CD4-positive, alpha-beta T cell treated with Interleukin-6 at 100 ng/mL for 8 hours (primary cell): ENCODE measurements around the gene RAB44.
"Not testable (repeated sequence)": the region's sequence is repeated elsewhere in the genome, so short reads cannot be mapped to it uniquely, and the experiment has no call there.

ENCODE experiments used
- DNase-seq: peaks from one replicate; pipeline ENCODE4 v3.0.0-alpha.2; 2020; ENCODE audit warnings: mixed read lengths, low spot score

The RAB44 gene

DNA sequence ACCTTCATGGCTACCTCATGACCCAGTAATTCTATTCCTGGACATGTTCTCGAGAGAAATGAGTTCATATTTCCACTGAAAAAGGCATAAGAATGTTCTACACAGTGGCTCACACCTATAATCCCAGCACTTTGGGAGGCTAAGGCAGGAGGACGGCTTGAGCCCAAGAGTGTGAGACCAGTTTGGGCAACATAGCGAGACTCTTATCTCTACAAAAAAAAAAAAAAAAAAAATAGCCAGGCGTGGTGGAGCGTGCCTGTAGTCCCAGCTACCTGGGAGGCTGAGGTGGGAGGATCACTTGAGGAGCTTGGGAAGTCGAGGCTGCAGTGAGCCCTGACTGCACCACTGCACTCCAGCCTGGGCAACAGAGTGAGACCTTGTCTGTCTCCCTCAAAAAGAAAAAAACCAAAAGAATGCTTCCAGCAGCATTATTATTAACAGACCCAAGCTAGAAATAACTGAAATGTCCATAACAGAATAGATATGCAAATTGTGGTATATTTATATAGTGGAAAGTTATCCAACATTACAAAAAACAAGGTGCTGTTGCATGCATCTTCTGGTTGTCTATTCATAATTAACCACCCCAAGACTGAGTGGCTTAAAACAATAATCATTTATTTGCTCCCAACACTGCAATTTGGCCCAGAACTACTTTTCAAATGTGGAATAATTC, 9.4 kb upstream of the RAB44 start:
- no peak for DNase-seq

DNA sequence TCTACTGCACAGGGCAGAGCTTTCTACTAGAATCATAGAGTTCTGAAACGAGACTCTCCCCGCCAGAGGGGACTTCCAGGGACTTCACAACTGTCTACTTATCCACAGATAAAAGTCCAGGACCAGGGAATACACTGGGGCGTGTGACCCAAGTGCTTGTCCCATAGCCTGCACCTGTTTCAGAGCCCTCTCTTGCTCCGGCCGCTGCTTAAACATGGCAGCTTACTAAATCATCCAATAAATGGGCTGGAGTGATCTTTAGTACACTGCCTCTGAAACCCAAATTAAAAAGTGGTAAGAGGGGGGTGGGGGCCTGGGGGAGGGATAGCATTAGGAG, 8.9 kb upstream of the RAB44 start:
- no peak for DNase-seq

DNA sequence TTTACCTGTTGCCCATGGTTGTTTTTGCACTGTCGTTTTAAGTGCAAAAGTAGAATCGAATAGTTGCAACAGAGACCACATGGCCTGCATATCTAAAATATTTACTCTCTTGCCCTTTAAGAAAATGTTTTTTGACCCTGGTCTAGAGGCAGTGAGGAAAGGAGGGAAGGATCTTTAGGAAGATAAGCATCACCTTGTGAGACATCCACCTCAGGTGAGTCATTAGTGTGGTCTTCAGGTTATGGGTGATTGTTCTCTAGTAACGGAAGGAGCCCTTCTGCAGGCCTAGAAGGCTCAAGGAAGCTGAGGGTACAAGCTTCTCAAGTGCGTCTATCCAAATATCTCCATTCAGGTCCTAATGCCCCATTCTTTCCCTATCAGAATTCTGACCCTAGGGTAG, 6.6 kb upstream of the RAB44 start:
- peak; percentile 13 for DNase-seq

DNA sequence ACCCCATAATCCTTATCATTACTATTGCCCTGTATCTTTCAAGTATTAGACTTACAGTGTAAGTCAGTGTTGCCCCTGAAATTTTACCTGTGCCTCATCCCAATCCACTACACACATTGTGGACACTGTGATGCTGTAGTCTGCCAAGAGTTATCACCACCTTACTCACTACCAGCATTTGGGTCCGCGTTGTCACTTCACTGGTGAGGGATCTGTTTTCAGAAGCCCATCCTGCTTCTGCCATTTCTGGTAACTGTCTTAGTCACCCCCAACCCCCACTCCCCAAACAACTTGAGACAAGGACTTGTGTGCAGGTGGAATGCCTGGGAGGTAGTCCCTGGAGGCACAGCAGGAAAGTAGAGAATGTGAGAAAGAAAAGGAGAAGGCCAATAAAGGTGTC, 6.0 kb upstream of the RAB44 start:
- no peak for DNase-seq

DNA sequence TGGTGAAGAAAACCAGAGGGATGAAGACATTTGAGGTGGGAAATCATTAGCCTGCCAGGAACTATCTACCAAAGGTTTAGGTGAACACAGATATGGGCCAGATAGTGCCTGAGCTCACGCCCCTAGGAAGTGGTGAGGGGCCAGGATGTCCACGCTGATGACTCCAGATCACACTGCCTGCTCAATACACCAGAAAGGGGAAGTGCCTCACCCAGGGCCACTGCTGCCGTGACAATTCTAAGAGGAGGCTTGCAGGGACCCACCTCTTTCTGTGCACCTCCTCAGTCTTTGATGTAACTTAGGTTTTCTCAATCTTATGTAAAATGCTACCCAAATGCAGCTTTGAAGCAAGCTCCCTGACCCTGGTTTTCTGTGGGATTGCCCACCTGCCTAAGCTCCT, 5.4 kb upstream of the RAB44 start:
- DNase-seq = peak; percentile 47

DNA sequence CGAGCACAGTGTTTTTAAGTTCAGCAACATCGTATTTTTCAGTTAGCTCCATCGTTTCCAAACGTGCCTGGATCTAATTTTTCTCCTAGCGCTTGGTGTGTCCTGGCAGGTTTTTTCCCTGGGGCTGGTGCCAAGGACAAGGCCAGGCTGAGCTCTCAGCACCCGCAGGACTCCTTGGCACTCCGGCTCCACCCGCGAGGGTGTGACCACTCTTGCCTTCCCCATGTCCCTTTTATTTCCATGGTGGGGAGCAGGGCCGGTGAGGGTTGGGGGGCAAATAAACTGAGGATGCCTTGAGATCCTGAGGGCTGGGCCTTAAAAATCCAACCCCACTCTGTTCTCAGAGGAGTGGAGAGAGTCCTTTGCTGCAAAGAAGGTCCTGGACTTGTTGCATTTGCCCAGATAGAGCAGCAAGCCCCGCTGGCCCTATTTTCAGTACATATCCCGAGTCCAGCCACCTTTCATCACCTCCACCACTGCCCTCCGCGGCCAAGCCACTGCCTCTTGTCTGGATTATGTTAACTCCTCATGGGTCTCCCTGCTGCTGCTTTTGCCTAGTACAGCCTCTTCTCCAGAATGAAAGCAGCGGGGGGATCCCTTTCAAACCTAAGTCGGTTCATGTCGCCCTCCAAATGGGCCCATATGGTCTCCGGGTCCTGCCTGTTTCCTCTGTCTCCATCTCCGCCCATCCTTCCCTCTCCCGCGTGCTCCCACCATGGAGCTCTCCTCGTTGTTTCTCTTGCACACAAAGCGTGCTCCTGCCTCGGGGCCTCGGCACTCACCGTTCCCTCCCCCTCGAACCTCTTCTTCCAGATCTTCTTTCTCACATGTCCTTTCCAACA, 4.5 kb upstream of the RAB44 start:
- no peak for DNase-seq

DNA sequence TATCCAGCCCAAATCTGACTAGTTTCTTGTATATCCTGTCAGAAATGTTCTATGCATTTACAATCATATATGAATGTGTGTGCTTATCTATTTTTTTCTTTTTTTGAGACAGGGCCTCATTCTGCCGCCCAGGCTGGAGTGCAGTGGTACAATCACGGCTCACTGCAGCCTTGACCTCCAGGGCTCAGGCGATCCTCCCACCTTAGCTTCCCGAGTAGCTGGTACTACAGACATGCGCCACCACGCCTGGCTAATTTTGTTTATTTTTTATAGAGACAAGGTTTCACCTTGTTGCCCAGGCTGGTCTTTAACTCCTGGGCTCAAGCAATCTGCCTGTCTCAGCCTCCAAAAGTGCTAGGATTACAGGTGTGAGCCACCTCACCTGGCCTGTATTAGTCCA, 3.0 kb upstream of the RAB44 start:
- DNase-seq = no peak

DNA sequence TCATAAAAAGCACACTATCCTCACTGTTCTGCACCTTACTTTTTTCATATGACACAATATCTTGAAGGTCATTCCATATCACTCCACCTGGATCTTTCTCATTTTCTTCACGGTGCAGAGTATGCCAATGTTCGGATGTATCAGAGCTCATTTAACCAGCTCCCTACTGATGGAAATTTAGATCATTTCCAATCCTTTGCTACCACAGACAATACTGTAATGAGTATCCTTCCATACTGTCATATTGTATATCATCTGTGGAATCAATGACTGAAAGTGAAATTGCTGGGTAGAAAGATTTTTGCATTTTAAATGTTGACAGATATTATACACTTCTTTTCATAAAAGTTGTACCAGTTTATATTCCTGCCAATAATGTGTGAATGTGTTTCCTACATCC, 2.2 kb upstream of the RAB44 start:
- no peak for DNase-seq

DNA sequence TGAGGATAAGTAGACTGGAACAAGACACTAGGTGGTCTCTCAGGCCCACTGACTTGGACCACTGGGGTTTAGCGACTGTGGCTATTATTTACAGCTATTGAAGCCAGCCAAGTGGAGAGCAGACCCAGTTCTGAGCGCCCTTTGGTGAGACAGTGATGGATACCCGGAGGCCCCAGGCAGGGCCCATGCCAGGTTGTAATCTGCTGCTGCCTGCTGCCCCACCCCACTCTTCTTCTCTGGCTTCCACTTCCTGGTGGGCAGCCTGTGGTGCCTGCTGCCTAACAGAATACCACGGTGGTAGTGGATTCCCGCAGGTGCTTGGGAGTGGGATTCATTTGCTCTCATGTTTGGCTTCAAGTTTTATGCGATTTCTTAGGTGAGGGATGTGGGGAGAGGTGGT, 570 bp downstream of the RAB44 start:
- DNase-seq = no peak

DNA sequence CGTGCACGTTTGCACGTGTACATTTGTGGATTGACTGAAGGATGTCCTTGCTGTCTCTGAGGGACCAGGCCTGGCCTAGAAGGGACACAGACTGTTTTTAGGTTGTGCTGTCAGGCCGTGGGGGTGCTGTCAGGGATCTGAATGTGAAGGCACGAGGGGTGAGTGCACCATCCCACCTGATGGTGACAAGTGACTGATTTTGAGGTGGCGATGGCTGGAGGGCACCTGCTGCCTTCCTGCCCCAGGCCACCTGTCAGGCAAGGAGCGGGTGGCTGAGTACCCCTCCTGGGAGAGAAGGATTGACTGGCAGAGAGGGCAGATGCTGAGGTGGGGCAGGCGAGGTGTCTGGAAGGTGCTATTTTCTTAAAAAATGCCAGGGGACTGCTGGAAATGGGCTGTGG, 1.2 kb downstream of the RAB44 start:
- no peak for DNase-seq

DNA sequence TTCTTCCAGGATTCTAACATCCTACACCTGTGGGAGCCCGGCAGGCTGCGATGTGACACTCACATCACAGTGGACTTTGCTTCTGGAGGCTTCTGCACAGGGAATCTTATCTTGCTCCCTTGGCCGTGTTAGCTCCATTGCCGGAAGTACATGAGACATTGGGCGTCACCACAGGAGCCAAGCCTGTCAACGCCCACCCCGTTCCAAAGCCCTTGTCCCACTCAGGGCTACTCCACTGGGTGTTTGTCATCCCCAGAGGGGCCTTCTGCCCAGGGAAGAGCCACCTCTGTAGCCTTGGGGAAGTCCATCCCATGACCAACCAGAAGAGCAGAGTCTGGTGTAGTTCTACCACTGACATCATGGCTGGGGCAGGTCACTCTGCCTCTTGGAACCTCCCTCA, 1.7 kb downstream of the RAB44 start:
- no peak for DNase-seq

DNA sequence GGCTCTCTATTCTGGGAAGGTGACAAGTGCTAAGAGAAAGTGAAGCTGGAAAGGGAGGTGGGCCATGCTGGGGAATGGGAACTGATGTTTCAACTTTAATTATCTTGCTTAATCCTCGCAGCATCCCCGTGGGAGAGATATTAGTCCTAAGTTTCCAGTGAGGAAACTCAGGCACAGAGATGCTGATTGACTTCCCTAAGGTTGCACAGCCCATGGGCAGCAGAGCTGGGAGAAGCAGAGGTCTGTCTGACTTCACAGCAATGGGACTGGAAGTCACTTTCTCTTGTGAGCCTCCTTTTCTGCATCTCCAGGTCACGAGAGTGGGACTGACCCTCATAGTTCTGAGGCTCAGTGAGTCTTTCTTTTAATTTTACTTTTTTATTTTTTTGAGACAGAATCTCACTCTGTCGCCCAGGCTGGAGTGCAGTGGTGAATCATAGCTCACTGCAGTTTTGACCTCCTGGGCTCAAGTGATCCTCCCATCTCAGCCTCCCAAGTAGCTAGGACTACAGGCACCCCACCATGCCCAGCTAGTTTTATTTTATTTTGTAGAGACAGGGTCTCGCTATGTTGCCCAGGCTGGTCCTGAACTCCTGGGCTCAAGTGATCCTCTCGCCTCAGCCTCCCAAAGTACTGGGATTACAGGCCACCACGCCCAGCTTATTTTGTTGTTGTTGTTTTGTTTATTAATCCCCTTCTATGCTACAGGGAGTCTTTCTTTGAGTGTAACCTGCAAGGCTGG, 2.6 kb downstream of the RAB44 start:
- no peak for DNase-seq

DNA sequence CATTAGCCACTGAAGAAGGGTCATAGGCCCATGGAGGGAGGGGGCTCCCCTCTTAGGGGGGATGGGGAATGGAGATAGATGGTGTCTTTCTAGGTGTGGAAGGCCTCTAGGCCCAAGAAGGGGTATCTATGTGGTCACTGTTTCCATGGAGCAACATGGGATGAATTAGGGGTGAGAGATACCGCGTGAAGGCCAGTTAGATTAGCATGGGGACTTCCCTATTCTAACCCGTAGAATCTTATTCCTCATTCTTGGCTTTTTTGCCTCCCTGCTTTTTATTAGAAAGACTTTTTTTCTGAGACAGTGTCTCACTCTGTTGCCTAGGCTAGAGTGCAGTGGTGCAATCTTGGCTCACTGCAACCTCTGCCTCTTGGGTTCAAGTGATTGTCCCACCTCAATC, 3.2 kb downstream of the RAB44 start:
- no peak for DNase-seq

DNA sequence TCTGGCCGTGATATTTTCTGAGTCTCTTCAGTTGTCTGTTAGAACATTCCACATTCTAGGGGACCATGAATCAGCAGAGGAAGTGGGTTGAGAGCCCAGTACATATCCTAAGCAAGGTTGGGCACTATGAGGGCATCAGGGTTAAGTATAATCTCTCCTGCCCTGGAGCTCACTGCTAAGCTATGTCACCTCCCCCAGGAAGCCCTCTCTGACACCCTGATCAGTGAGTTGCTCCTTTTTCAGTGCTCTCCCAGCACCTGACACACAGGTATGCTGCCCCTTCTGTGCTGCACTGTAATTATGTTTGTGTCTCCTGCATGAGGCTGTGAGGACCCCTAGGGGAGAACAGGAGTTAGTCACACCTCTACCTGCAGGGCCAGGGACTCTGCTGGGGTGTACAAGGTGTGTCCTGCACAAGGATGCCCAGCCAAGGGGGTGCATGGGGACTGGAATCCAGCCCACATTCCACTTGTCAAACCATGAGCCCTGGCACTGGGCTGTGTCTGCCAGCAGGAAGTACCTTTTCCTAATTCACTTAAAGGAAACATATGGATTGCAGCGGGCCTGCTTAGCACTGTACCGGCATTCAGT, 3.9 kb downstream of the RAB44 start:
- no peak for DNase-seq

DNA sequence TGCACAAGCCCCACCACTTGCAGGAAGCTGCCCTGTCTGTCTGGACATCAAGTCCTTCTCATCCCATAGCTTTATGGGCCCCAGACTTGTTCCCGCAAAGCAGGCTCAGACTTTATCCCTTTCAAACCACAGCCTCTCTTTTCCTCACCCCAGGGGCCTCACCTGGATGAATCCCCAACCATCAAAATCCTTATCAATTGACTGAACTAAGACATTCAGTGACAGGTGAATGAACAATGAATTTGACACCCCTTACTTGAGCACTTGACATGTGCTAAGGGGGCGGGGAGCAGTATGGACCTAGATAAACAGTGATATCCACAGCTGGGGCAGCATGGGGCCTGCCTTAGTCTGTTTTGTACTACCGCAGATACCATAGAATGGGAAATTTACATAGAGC, 5.0 kb downstream of the RAB44 start:
- no peak for DNase-seq

DNA sequence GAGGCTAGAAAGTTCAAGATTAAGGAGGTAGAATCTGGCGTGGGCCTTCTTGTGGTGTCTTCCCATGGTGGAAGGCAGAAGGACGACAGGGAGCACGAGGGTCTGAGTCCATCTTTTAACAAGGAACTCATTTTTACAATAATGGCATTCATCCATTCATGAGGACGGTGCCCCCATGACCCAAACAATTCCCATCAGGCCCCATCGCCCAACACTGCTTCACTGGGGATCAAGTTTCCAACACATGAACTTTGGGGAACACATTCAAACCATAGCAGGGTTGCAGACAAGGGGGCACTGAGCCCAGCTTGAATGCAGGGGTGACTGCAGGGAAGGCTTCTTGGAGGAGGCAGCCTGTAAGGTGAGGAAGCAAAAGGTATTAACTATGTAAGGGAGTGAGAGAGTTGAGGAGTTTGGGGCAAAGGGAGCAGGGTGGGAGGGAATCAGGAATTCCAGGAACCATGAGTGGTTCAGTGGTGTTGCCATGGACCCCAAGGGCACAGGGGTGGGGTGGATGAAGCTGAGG, 5.5 kb downstream of the RAB44 start:
- DNase-seq = no peak

DNA sequence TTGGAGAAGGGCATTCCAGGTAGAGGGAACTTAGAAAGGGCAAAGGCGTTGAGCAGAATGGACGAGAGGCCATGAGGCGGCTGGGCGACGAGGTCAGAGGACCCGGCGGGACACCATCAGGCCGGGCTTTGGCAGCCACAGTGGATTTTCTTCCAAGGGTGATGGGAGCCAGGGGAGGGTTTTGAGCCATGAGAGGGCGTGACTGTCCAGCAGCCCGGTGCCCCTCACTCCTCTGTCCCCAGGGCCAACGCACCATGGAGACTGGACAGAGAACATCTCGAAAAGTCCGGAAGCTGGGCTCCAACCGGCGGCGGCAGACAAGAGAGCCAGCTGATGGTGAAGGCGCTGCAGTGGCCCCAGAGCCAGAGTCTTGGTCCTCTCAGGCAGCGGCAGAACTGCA, 6.4 kb downstream of the RAB44 start:
- DNase-seq = no peak

DNA sequence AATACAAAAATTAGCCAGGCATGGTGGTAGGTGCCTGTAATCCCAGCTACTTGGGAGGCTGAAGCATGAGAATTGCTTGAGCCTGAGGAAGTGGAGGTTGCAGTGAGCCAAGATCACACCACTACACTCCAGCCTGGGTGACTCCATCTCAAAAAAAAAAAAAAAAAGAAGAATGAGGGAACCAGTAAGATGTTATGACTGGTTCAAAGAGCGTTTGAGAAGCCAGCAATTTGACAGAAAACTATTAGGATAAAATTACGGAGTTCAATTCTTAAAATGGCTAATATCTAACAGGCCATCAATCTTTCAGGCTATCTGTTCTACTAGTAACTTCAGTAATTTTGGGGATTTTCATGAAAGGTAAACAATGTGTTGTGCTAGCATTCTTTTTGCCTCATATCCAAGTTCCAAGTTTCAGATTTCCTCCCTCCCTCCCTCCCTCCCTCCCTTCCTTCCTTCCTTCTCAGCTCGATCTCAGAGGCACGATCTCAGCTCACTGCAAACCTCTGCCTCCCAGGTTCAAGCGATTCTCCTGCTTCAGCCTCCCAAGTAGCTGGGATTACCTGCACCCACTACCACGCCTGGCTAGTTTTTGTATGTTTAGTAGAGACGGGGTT, 7.4 kb downstream of the RAB44 start:
- not testable (repeated sequence) for DNase-seq

DNA sequence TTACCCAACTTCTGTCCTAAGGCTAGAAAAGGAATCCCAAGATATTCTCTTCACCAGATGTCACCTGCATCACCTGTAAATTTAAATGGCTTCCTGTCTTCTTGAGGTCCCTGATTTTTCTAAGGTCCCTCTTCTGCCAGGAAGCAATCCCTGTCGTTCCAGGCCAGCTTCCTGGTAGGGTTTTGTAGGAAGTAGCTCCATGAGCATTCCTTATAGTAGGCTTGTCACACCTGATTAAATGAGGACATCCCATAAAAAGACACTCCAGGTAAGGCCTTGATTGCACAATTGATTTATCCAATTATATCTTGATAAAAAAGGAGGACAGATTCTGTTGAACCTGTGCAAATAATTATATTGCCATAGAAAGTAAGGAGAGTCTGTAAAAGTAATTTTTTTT, 8.7 kb downstream of the RAB44 start:
- no peak for DNase-seq

DNA sequence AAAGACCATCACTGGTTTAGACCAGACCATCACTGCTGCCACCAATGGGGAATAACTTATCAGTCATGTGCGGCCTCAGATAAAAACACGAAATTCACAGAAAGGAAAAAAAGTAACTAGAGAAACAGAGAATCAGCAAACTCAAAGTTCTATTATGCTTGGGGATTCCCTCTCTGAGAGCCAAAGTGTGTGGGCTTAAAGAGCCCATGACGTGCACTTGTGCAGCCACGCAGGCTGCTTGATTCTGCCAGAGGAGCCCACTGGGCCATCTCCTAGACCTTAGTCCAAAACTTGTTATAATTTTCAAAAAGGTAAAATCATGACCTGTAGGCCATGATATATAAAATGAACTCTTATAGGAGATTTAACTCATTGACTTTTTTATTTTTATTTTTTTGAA, 15.2 kb downstream of the RAB44 start:
- DNase-seq = no peak

DNA sequence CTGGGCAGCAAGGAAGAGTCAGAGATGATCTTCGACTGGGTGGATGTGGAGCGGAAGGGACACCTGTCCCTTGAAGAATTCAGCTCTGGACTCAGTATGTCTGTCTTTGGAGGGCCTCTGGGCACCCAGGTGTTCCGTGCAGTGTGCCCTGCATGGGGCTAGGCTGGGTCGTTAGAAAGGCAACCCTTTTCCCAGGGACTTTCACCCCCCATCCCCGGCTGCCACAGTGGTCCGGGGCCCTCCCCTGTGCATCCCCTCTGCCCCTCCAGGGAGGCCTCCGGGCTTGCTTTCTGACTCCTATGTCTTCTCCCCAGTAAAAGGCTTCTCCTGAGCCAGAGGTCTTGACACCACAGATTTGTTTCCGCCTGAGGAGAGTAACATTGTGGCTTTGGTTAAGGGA, 16.2 kb downstream of the RAB44 start:
- DNase-seq = no peak

DNA sequence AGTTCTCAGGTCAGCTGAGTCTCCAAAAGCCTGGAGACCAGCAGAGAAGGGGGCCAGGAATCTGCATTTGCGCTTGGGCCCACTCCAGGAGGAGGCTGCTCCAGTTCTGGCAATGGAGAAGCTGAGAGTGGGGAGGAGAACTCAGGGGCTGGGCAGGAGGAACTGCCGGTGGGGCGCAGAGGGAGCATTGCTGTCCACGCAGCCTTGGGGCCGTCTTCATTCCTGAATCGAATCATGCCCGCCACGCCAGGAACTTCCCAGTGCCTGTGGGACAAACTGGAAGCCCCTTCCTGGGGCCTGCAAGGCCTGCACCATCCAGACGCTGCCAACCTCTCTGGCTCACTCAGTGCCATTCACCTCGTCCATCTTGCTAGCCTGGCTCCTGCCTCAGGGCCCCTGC, 16.9 kb downstream of the RAB44 start:
- DNase-seq = no peak
